ENCODE data around the gene CYP2F1.
"Not testable (repeated sequence)": the region's sequence is repeated elsewhere in the genome, so short reads cannot be mapped to it uniquely, and the experiment has no call there.

CYP2F1 gene

DNA sequence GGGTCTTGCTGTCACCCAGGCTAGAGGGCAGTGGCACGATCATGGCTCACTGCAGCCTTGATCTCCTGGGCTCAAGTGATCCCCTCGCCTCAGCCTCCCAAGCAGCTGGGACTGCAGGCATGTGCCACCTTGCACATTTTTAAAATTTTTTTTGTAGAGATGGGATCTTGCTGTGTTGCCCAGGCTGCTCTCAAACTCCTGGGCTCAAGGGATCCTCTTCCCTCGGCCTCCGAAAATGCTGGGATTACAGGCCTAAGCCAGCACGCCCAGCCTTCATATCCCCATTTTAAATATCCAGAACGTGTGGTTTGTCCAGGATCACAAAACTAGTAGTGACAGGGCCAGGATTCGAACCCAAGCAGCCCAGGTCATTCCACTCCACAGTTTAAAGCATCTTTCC lies 13.1 kb downstream of the CYP2F1 start:
- DNase-seq: not testable (repeated sequence)

DNA sequence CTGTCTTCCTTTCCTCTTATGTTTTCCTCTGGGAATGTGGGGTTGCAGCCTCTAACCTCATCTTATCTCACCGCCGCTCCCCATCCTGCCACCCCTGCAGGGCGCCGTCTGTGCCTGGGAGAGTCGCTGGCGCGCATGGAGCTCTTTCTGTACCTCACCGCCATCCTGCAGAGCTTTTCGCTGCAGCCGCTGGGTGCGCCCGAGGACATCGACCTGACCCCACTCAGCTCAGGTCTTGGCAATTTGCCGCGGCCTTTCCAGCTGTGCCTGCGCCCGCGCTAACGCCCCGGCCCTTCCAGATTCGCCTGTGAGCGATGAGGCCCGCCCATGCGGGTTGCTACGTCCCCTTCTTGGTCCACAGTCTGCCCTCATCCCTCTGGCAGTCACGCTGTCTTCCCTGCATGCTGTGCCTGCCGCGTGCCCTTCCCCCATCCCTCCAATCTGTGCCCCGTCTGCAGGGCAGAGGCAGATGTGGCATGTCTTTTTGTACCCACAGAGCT lies 13.6 kb downstream of the CYP2F1 start:
- DNase-seq: peak in 1 of 2 experiments; percentile 6

DNA sequence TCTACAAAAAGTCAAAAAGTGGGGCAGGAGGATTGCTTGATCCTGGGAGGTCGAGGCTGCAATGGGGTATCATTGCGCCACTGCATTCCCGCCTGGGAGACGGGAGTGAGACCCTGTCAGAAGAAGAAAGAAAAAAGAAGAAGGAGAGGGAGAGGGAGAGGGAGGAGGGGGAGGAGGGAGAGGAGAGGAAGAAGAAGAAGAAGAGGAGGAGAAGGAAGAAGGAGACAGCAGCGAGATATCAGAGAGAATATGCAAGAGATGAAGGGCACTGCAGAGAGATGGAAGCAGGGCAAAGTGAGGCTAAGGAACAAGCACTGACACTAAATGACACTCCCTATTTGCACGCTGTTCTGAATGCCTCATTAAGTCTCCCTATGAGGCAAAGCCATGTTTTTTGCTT lies 14.5 kb downstream of the CYP2F1 start:
- DNase-seq: no peak

- no peak for DNase-seq
Observed at GRCh38 chr19:41131186-41131585, 17.0 kb downstream of the CYP2F1 start.

GRCh38 chr19:41133260-41133659 lies 19.0 kb downstream of the CYP2F1 start:
- no peak for DNase-seq

DNA sequence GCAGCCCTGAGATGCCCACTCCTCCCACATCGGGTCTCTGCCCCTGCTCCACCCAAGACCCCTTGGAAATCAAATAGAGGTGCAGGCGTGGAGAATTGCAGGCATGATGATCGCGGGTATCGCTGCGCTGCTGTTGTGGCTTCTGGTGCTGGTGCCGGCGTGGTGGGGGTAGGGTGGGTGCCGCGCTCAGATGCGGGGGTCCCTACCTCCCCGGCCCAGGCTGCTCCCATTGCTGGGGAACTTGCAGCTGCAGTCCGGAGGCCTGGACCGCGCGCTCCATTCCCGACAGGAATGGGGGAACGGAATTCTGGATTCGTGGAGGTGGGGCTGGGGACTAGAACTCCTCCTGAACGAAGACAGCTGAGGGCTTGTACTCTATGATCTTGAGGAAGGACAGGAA lies 20.4 kb downstream of the CYP2F1 start:
- DNase-seq: no peak

GRCh38 chr19:41135390-41136384 lies 21.5 kb downstream of the CYP2F1 start:
- not testable (repeated sequence) for DNase-seq

DNA sequence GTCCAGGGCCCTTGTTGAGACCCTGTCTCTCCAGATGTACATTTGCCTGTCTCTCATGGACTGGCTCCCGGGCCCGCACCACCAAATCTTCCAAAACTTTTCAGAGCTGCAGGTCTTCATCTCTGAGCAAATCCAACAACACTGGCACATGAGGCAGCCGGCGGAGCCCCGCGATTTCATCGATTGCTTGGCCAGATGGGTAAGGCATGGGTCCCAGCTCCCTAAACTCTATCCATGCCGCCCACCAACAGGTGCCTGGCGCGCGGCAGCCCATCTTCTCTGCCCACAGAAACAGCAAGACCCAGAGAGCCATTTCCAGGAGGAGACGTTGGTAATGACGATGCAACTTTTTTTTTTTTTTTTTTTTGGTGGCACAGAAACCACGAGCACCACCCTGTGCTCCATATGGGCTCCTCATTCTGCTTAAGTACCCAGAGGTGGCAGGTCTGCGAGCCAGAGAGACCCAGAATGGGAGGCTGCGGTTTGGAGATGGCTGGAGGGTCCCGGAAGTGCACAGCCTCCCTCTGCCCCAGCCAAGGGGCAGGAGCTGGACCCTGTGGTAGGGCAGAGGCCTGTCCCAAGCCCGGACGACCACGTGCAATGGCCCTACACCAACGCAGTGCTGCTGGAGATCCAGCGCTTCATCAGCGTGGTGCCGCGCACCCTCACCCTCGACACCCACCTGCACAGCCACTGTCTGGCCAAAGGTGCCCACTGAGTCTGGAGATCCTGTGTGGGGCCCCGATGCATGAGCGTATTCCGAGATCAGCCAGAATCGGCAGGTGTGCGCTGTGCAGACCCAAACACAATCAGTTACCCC lies 22.6 kb downstream of the CYP2F1 start:
- no peak for DNase-seq

DNA sequence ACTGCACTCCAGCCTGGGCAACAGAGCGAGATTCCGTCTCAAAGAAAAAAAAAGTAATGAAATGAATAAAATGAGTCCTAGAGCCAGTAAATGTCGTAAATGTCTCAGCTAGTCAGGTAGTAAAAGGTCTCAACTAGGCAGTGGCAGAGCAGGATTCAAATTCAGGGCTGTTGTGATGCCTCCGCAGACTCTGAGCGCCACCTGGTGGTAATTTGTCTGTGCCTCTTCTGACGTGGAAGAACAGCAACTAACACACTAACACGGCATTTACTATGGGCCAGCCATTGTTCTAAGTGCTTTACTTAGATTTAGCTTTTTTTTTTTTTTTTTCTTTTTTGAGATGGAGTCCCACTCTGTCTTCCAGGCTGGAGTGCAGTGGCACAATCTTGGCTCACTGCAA lies 30.2 kb downstream of the CYP2F1 start:
- DNase-seq: peak; percentile 33 to 48

- DNase-seq: no peak
Observed at GRCh38 chr19:41149831-41150230, 35.6 kb downstream of the CYP2F1 start.

DNA sequence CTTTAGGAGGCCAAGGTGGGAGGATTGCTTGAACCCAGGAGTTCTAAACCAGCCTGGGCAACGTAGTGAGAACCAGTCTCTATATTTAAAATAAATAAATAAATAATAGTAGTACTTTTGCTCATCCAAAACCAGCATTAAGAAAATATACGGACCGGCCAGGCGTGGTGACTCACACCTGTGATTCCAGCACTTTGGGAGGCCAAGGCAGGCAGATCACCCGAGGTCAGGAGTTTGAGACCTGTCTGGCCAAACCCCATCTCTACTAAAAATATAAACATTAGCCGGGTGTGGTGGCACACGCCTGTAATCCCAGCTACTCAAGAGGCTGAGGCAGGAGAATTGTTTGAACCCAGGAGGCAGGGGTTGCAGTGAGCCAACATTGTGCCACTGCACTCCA lies 36.8 kb downstream of the CYP2F1 start:
- DNase-seq: not testable (repeated sequence)

DNA sequence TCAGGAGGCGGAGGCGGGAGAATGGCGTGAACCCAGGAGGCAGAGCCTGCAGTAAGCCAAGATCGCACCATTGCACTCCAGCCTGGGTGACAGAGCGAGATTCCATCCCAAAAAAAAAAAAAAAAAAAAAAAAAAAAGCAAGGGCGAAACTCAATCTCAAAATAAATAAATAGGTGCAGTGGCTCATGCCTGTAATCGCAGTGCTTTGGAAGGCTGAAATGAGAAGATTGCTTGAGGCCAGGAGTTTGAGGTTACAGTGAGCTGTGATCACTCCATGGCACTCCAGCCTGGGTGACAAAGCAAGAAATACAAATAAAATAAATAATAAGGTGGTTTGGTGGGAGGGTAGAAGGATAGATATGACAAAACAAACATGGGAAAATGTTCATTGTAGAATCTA lies 39.8 kb downstream of the CYP2F1 start:
- DNase-seq: no peak

DNA sequence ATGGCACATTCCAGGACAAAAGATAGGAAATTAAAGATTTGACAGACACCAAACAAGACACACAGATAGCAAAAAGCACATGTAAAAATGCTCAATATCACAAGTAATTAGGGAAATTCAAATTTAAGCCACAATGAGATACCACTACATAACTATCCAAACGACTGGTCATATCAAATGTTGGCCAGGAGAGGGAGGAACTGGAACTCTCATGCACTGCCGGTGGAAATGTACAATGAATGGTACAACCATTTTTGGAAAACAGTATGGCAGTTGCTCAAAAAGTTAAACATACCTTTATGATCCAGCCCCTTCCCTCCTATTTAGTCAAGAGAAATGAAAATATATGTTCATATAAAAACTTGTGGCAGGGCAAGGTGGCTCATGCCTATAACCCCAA lies 42.0 kb downstream of the CYP2F1 start:
- no peak for DNase-seq

GRCh38 chr19:41159881-41160280 lies 45.6 kb downstream of the CYP2F1 start:
- DNase-seq: no peak

DNA sequence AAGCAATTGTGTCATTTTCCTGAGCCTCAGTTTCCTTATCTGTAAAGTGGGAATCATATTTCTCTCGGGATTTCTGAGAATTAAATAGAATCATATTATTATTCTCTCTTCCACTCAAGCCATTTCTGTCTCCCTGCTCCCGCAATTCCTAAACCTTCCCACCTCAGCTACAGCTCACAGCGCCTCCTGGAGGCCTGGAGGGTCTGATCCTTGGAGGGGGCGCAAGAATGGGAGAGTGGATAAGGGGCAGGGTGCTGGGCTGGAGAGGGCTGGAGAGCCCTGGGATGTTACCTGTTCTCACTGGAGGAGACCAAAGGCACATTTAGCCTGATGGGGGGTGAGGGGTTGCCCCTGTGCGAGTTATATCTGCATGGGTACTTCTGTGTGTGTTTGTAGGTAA lies 47.7 kb downstream of the CYP2F1 start:
- DNase-seq: no peak

DNA sequence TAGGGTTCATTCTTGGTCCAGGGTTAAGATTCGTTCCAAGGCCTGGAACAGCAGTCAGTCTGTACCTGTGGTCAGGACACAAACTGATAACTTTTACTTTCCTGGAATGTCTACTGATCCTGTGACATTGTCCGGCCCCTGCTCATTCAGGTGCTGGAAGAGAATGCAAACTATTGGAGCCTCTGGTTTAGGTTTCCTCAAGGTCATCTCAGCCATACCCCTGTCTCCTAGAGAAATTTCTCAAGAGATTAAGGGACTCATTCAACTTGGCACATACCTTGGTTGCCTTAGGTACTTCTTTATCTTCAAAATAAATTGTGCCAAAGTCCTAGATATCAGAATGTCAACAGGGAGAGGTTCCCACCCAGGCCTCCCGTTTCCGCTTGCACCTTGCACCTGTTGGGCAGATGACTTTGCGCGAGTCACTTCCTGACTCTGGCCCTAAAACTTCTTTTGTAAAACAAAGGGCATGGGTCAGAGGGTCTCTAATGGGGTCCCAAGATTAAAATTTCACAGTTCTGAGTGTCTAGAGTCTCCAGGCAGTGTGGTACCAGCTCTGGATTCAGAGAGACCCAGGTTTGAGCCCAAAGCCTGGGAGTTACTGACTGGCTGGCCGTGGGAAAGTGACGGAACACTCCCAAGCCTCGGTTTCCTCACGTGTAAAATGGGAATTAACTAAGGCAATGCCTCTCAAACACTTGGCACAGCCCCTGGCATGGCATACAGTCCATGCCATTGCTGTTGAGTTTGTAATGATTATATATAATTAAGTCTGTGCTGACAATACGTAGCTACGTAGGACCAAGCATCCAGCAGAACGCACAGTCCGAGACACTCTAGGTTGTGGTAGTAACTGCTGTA lies 52.9 kb downstream of the CYP2F1 start:
- DNase-seq: no peak

DNA sequence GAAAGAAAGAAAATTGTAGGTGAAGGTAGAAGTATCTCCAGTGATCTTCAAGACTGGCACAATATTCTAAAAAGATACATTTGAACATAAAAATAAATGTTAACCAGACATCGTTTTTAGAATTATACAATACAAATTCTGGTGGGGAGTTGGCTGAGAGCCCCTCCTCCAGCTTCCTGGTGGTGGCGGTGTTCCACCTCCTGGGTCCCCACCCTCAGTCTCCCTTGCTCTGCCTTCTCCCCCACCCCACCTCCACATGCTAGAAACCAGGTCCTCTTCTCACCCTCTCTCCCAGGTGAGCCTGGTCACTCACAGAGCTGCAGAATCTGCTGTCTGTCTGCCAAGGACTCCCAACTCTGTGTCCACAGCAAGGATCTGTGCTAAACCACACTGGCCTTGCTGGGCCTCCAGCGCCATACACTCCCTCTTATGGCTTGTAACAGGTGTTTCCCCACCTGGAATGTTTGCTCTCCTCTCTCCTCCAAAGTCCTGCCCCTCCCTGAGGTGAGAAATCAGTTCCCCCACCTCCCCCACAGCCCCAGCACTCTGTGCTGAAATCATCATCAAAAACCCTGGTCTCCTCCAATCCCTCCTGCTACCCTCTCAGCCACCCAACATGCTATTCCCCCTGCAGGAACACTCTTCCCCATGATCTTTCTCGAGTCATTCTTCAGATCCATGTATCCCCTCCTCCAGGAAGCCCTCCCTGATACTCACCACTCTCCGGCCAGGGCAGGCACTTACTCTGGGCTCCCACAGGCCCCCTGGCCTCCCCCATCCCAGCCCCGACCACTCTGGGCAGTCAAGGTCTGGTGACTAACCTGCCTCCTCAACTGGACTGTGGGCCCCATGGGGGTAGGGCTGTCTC lies 58.3 kb downstream of the CYP2F1 start:
- DNase-seq: no peak

DNA sequence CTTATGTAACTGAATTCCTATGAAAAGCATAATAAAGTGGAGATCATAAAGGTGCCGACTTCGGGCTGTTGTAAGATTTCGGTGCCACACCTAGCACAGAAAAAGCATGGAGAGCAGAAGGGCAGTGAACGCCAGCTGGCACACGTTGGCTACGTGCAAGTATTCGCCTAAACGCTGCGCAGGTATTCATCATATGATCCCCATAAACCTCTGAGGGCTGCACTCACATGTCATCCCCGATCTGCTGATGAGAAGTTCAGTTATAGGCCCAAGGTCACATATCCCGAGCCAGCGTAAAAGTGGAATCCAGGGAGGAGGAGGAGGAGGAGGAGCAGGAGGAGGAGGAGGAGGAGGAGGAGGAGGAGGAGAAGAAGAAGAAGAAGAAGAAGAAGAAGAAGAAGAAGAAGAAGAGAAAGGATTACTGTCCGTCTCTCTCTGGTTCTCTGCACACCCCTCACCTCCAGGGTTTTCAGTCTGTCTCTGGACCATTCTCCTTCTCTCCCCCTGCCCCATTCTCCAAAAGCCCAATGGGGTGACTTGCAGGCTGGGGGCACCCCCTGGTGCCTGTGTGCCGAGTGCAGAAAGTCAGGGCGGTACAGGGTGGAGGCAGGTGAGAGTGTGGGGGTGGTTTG lies 60.2 kb downstream of the CYP2F1 start:
- no peak for DNase-seq

DNA sequence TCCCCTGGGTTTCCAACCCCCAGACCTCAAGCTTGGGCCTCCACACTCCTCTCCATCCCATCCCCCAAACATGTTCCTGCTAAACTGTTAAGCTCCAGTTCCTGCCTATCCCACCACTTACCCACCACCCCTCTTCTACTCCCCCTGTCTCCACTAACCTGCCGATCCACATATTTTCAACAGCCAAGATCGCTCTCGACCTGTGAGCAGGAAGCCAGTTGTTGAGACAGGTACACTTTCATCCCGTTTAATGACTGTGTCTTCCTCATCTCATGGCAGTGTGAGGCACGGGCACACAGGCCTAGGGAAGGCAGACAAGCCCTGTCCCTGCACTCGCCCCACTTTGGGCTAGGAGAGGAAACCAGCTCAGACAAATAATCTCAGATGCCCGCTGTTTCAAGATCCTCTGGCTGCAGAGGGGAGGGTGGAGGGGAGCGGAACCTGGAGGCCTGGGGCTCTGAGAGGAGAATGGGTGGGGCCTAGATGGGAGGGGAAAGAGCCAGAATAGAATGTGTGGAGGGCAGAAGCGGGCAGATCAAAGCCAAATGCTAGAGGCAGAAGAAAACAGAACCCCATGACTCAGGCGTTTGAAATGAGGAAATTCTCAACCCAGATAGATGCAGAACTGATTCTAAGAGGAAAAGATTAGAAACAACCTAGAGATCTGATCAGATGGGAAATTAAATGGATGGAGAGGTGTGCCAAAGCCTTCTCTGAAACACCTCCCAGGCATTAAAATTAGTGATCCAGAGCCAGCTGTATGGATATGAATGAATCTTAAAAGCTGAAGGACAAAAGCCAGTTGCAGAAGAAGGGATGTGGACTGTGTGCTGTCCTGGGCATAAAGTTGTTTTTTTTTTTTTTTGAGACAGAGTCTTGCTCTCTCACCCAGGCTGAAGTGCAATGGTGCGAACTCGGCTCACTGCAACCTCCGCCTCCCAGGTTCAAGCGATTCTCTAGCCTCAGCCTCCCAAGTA lies 61.9 kb downstream of the CYP2F1 start:
- DNase-seq: no peak
